RWPE2 (cell line): ENCODE results near the gene SOX11.

Experiments
- ATAC-seq: fragments of 200-7000 bp; cut with Tn5 transposase; 3 replicates; pipeline ENCODE4 v1.9.1; 2021; ENCODE audit warnings: low read depth
- DNase-seq: peaks from one replicate; pipeline ENCODE4 v3.0.0-alpha.2; 2020; ENCODE audit warnings: low spot score
- H3K27ac ChIP-seq: fragments of 450-650 bp; 2 replicates; pipeline ENCODE4 v1.5.1; 2017; ENCODE audit warnings: mild to moderate bottlenecking; ENCODE audit not compliant: poor library complexity, severe bottlenecking
- H3K27me3 ChIP-seq: fragments of 250-450 bp; sonication (Bioruptor Pico); 2 replicates; pipeline ENCODE4 v1.5.1; 2021; ENCODE audit warnings: mild to moderate bottlenecking, moderate library complexity; ENCODE audit not compliant: insufficient read depth, poor library complexity, severe bottlenecking
- H3K36me3 ChIP-seq: fragments of 250-450 bp; sonication (Bioruptor Pico); 2 replicates; pipeline ENCODE4 v1.5.1; 2020; ENCODE audit warnings: low read depth, mild to moderate bottlenecking, moderate library complexity
- H3K4me1 ChIP-seq: fragments of 250-450 bp; sonication (Bioruptor Pico); 2 replicates; pipeline ENCODE4 v1.5.1; 2021; ENCODE audit warnings: mild to moderate bottlenecking, moderate library complexity; ENCODE audit not compliant: insufficient read depth, poor library complexity, severe bottlenecking
- H3K4me3 ChIP-seq: fragments of 250-450 bp; sonication (Bioruptor Pico); 2 replicates; pipeline ENCODE4 v1.5.1; 2021; ENCODE audit warnings: mild to moderate bottlenecking, moderate library complexity; ENCODE audit not compliant: severe bottlenecking
- H3K9me3 ChIP-seq: fragments of 250-450 bp; sonication (Bioruptor Pico); 2 replicates; pipeline ENCODE4 v1.5.1; 2021; ENCODE audit warnings: mild to moderate bottlenecking, moderate library complexity; ENCODE audit not compliant: severe bottlenecking
- TF ChIP-seq, protein P1 (sequence below): fragments of 450-650 bp; IDR thresholded peaks from one replicate; pipeline ENCODE4 v1.5.1; 2017; ENCODE audit warnings: mild to moderate bottlenecking, moderate library complexity; ENCODE audit not compliant: poor library complexity, severe bottlenecking

The SOX11 gene

GRCh38 chr2:5749347-5749746 is 57.2 kb downstream of the SOX11 start:
- ATAC-seq, result no peak
- H3K4me3 ChIP-seq, result no peak overlapping the region
- H3K27me3 ChIP-seq, result no peaks in the 10 kb centered on the region
- no peak overlapping the region for H3K27ac ChIP-seq
- no peaks in the 10 kb centered on the region for H3K4me1 ChIP-seq
- H3K36me3 ChIP-seq, result no peaks in the 10 kb centered on the region
- H3K9me3 ChIP-seq, result no peaks in the 10 kb centered on the region
- TF ChIP-seq, protein P1, sequence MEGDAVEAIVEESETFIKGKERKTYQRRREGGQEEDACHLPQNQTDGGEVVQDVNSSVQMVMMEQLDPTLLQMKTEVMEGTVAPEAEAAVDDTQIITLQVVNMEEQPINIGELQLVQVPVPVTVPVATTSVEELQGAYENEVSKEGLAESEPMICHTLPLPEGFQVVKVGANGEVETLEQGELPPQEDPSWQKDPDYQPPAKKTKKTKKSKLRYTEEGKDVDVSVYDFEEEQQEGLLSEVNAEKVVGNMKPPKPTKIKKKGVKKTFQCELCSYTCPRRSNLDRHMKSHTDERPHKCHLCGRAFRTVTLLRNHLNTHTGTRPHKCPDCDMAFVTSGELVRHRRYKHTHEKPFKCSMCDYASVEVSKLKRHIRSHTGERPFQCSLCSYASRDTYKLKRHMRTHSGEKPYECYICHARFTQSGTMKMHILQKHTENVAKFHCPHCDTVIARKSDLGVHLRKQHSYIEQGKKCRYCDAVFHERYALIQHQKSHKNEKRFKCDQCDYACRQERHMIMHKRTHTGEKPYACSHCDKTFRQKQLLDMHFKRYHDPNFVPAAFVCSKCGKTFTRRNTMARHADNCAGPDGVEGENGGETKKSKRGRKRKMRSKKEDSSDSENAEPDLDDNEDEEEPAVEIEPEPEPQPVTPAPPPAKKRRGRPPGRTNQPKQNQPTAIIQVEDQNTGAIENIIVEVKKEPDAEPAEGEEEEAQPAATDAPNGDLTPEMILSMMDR, result no peak
- no peak for DNase-seq
